GM12878 (cell line): ENCODE data around the gene ARMC9.

ENCODE experiments used
- EZH2 ChIP-seq: IDR thresholded peaks from 2 replicates; pipeline ENCODE4 v1.6.1; 2012; ENCODE audit warnings: low read depth, mild to moderate bottlenecking, control low read depth, inconsistent platforms, low read length, borderline replicate concordance; ENCODE audit not compliant: control insufficient read depth
- MYC ChIP-seq: IDR thresholded peaks from 2 replicates; pipeline ENCODE4 v1.6.1; 2011; ENCODE audit warnings: mild to moderate bottlenecking, low read length, moderate library complexity, inconsistent platforms; ENCODE audit not compliant: insufficient read depth, insufficient replicate concordance, insufficient read length, severe bottlenecking
- POLR2A ChIP-seq: IDR thresholded peaks from 2 replicates; pipeline ENCODE4 v1.6.1; 2011; ENCODE audit warnings: low read depth, mild to moderate bottlenecking, low read length
- RBBP5 ChIP-seq: fragments of 200-600 bp; sonication (generic); conservative IDR thresholded peaks from 2 replicates; pipeline ENCODE4 v1.6.1; 2016
- TF ChIP-seq, protein P1 (sequence below), 3 experiments: IDR thresholded peaks in 2 of 3; conservative IDR thresholded peaks in 1 of 3; 2 replicates each; pipeline ENCODE4 v1.5.1; 2011; ENCODE audit warnings: low read depth in 3 of 3, low read length in 3 of 3, mild to moderate bottlenecking in 3 of 3, control low read depth in 2 of 3, moderate library complexity in 2 of 3, inconsistent platforms in 1 of 3, mixed read lengths in 1 of 3; ENCODE audit not compliant: control insufficient read depth in 2 of 3, insufficient read depth in 1 of 3; ENCODE audit errors: extremely low read depth in 1 of 3
- TF ChIP-seq, protein P2 (sequence below): fragments of 450-650 bp; conservative IDR thresholded peaks from 2 replicates; pipeline ENCODE4 v1.6.1; 2017; ENCODE audit warnings: mild to moderate bottlenecking, moderate library complexity
- TF ChIP-seq, protein P3 (sequence below): fragments of 450-650 bp; IDR thresholded peaks from 2 replicates; pipeline ENCODE4 v1.6.1; 2016; ENCODE audit warnings: mild to moderate bottlenecking

DNA sequence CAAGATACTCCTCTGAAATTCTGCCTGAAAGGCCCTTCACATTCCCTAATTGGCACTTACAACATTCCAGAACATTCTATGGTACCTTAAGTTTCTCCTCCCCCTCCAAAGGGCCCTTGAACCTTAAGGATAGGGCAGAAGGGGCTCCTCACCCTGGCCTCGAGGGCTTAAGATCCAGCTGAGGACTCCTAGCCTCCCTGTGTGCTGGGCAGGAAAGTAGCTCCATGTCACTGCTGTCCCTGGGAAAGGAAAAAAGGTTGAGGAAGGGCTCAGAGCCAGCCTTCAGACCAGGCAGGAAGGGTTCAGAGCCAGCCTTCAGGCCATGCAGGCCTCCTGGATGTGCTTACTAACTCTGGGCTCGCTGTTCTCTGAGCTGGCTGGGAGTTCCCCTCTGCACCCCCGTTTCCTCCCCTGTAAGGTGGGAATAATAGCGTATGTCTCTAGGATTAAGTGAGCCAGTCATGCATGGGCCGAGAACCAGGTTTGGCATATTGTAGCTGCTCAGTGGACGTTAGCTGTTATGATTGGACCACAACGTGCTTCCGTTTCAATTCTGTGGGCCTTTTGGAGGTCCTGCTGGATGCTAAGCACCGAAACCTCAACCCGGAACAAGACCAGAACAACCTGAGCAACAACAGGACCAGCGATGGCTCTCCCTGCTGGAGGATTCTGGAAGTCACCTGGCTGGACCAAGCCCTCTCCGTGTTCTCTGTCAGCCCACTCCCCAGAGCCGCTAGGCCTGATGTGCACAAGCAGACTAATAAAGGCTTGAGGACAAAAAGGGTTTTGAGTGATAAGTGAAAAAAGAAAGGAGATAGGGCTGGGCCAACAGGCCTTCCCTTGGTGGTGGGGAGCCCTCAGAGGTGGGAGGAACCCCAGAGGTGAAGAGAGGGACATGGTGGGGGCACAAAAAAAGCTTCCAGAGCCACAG lies 196.0 kb downstream of the ARMC9 start:
- TF ChIP-seq MYC (no peak), RBBP5 (no peak), EZH2 (no peak), POLR2A (peak; percentile 76)
- TF ChIP-seq, protein P1, sequence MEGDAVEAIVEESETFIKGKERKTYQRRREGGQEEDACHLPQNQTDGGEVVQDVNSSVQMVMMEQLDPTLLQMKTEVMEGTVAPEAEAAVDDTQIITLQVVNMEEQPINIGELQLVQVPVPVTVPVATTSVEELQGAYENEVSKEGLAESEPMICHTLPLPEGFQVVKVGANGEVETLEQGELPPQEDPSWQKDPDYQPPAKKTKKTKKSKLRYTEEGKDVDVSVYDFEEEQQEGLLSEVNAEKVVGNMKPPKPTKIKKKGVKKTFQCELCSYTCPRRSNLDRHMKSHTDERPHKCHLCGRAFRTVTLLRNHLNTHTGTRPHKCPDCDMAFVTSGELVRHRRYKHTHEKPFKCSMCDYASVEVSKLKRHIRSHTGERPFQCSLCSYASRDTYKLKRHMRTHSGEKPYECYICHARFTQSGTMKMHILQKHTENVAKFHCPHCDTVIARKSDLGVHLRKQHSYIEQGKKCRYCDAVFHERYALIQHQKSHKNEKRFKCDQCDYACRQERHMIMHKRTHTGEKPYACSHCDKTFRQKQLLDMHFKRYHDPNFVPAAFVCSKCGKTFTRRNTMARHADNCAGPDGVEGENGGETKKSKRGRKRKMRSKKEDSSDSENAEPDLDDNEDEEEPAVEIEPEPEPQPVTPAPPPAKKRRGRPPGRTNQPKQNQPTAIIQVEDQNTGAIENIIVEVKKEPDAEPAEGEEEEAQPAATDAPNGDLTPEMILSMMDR (IDR thresholded peaks at IDR 0.05 in 2 of 3, conservative IDR thresholded peaks at IDR 0.05 in 1 of 3; ENCODE audit: control insufficient read depth in 2 of 3, extremely low read depth in 1 of 3, insufficient read depth in 1 of 3, low read depth in 3 of 3, low read length in 3 of 3): peak; percentile 52 to 67 (median 61)
- TF ChIP-seq, protein P2, sequence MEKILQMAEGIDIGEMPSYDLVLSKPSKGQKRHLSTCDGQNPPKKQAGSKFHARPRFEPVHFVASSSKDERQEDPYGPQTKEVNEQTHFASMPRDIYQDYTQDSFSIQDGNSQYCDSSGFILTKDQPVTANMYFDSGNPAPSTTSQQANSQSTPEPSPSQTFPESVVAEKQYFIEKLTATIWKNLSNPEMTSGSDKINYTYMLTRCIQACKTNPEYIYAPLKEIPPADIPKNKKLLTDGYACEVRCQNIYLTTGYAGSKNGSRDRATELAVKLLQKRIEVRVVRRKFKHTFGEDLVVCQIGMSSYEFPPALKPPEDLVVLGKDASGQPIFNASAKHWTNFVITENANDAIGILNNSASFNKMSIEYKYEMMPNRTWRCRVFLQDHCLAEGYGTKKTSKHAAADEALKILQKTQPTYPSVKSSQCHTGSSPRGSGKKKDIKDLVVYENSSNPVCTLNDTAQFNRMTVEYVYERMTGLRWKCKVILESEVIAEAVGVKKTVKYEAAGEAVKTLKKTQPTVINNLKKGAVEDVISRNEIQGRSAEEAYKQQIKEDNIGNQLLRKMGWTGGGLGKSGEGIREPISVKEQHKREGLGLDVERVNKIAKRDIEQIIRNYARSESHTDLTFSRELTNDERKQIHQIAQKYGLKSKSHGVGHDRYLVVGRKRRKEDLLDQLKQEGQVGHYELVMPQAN: no peak
- TF ChIP-seq, protein P3, sequence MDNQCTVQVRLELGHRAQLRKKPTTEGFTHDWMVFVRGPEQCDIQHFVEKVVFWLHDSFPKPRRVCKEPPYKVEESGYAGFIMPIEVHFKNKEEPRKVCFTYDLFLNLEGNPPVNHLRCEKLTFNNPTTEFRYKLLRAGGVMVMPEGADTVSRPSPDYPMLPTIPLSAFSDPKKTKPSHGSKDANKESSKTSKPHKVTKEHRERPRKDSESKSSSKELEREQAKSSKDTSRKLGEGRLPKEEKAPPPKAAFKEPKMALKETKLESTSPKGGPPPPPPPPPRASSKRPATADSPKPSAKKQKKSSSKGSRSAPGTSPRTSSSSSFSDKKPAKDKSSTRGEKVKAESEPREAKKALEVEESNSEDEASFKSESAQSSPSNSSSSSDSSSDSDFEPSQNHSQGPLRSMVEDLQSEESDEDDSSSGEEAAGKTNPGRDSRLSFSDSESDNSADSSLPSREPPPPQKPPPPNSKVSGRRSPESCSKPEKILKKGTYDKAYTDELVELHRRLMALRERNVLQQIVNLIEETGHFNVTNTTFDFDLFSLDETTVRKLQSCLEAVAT: peak; percentile 86
